HG02840 (cell line): ENCODE results near the gene MRC1.
"Not testable (repeated sequence)": the region's sequence is repeated elsewhere in the genome, so short reads cannot be mapped to it uniquely, and the experiment has no call there.

Experiments
- ATAC-seq: cut with Tn5 transposase; IDR thresholded peaks from one replicate; pipeline ENCODE4 v1.9.1; 2021; ENCODE audit warnings: mild to moderate bottlenecking, moderate library complexity, moderate number of reproducible peaks; ENCODE audit not compliant: unreplicated experiment, low FRiP score

The MRC1 gene

DNA sequence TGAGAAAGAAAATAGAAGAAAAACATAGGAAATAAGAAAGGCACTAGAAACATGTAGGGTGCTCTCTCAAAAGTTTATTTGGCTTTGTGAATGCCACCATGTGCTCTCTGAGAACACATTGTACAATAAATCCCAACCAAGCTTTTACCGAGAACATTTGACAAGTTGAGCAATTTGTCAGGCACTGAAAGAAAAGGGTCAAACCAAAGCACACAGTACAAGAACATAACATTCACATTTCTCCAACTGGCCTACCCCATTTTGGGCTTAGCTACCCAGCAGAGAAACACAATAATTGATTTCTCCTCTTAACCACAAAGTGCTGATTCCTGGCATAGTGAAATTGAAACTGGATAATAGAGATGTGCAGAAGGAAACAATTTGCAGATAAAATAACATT is 73.4 kb downstream of the MRC1 start:
- no peak for ATAC-seq

DNA sequence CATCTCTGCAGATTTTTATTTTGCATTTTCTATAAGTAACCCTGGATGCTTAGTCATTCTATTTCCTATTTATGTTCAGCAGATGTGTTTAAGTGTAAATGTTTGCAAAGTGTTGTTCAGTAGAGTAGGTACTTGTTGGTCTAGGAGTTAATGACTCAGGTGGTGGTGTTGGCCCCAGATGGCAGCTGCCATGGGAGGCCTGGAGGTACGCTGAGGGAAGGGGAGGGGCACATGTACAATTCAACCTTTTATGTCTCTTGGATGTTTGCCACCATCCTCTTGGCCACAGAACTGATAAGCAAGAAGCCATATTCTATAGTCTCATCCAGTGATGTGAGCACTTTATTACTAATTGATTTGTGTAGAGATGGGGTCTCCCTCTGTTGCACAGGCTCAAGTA is 74.5 kb downstream of the MRC1 start:
- ATAC-seq: no peak

DNA sequence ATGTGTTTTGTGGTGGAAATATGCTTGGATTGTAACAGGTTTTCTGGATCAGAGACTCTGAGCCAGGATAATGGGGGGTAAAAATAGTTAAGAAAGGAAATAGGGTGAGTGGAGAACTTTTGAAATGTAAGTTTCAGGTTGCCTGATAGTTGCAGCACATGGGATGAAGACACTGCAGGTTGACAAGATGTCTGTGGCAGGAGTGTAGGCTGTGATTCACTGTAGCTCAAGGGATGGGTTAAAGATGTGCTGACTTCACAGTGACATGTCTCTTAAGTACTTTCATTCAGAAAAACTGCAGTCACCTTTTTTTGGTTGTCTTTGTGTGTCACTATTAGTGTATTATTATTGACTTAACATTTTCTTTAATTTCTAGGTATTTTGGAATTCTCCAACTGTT is 79.0 kb downstream of the MRC1 start:
- no peak for ATAC-seq

DNA sequence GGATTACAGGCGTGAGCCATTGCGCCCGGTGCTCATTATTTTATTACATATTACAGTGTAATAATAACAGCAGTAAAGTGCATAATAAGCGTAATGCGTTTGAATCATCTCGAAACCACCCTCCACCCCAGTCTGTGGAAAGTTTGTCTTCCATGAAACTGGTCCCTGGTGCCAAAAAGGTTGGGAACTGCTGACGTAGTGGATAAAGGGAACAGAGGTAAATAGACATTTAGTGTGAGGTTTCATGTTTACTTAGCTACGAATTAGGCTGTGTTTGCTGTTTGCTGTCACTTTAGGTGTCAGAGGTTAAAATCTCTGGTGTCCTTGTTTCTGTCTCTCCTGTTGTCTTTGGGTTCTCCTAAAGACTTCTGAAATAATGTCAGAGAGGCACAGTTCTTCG is 82.3 kb downstream of the MRC1 start:
- ATAC-seq: no peak

DNA sequence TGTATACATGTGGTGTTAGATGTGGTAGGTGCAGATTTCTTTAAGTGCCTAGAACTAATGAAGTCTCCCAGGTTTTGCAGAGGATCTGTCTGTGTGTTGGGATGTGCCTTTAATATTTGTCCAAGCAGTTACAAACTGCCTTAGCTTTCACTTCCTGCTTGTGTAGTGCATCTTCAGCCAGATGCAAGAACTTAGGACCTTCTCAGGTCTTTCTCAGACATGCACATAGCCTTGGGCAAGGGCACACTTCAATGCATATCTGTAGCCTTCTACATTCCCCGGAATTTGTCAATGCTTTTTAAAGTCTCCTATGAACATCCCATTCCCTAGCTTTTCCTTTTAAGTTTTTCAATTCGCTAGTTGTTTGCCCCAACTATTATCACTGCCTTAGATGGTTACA is 95.4 kb downstream of the MRC1 start:
- ATAC-seq: no peak

DNA sequence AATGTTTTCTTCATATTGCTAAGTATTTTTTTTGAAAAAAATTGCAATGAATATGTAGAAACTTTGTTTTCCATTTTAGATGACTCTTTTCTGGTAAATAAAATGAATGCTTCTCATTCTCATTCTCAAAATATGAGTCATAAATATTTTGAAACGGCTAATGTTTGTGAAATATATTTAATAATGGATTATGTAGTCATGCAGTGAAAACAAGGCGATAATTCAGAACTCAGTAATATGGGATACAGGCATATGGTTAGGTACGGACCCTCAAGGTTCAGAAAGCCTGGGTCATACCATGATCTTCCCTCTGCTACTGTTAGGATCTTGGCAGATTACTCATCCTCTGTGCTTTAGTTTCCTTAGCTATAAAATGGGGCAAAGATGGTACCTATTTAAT is 96.3 kb downstream of the MRC1 start:
- no peak for ATAC-seq

DNA sequence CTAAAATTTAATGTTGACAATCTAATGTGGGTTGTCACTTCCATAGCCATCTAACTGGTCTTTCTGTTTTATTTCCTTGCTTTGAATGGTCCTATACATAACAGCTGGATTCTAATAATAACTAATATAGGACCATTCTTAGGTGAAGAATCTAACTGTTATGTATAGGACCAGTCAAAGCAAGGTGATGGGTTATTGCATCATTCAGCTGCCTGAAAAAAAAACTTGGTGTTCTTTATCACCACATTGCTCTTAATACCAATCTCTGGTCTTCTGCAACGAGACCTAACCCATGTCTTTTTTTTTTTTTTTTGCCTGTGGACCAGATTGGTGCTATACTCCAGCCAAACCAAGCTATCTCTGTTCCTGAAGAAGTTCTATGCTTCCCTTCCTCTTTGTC is 96.9 kb downstream of the MRC1 start:
- ATAC-seq: no peak

DNA sequence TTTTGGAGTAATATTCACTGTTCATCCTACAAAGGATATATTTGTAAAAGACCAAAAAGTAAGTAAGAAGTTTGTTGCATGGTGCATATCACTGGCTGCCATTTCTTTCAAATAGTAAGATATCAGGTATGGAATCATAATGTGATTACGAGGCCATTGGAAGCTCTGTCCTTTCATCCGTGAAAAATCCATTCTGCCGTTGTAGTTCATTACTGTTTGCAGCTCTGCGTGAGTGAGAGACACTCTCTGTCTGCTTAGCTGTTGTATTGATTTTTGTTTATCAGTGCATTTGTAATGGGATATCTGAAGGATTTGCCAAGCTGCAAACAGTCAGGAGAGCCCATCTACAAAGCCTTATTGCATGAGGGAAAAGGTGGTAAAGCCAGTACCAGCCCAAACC is 98.5 kb downstream of the MRC1 start:
- no peak for ATAC-seq

DNA sequence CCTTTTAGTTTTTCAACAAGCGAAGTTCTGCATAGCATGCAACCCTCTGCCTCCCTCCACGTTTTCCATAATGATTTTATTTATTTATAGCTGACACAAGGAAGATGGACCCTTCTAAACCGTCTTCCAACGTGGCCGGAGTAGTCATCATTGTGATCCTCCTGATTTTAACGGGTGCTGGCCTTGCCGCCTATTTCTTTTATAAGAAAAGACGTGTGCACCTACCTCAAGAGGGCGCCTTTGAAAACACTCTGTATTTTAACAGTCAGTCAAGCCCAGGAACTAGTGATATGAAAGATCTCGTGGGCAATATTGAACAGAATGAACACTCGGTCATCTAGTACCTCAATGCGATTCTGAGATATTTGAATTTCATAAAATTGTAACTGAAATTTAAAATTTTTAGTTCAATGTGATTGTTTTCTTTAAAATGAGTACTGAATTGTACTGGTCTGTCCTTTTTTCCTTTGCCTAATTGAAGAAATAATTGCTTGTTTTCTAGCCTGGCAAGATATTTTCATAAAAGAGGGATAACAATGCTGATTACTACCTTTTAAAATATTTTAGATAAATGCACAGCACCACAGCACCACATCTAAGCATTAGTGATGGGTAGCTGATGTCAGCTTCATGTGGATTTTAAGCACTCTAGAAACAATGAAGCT is 101.1 kb downstream of the MRC1 start:
- no peak for ATAC-seq

DNA sequence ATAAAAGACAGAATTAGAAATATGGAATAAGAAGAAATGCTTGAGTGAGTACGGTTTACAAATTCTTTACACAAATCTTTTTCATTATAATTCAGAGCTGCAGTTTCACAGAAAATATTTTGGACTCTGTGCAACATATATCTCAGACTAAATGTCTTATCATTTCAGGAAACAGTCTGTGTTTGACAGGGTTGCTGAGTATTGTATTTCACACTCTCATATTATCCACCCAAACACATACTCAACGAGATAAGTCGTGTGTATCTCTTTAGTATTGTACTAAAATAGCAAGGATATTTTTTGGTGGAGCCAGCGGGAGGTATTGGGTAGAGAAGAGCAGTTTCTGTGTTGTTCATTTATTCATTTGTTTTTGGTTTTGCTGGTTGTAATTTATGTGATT is 103.6 kb downstream of the MRC1 start:
- ATAC-seq: no peak

DNA sequence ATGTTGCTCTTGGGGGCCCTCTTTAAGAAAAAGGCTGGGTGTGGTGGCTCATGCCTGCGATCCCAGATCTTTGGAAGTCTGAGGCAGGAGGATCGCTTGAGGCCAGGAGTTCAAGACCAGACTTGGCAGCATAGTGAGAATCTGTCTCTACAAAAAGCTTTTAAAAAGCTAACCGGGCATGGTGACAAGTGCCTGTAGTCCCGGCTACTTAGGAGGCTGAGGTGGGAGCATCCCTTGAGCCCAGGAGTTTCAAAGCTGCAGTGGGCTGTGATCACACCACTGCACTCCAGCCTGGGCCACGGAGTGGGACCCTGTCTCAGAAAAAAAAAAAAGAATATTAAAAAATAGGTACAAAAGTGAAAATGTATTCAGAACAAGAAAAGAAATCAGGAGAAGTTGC is 104.5 kb downstream of the MRC1 start:
- ATAC-seq: no peak

DNA sequence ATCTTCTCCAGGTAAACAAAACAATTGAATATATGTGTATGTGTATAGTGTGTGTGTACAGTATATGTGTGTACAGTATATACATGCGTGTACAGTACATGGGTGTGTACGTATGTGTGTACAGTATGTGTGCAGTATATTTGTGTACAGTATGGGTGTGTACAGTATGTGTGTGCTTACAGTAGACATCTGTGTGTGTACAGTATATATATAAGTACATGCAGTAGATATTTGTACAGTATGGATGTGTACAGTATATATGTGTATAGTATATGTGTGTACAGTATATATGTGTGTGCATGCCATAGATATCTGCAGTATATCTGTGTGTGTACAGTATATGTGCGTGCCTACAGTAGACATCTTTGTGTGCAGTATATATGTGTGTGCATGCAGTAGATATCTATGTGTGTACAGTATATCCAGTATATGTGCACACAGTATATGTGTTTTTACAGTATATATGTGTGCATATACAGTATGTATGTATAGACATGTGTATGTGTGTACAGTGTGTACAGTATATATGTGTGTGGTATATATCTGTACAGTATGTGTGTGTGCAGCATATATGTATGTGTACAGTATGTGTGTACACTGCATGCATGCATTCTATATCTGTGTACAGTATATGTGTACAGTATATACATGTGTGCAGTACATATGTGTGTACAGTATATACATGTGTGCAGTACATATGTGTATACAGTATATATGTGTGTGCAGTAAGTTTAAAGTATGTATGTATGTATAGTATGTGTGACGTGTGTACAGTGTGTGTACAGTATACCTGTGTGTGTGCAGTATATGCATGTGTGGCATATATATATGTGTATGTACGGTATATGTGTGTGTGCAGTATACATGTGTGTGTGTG is 105.3 kb downstream of the MRC1 start:
- ATAC-seq: no peak

DNA sequence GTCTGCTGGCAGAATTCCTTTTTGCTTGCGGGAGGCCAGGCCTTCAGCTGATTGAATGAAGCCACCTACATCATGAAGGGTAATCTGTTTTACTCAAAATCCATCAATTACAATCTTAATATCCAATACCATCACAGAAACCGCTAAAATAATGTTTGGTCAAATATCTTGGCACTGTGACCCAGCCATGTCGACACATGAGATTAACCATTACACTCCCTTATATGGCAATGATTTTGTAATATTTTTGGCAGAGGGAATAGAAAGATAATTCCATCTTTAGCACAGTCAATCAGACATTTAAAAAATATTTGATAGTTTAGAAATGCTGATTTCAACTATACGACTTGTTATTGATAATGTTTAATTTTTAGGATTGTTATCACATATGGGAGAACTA is 106.0 kb downstream of the MRC1 start:
- ATAC-seq: no peak

DNA sequence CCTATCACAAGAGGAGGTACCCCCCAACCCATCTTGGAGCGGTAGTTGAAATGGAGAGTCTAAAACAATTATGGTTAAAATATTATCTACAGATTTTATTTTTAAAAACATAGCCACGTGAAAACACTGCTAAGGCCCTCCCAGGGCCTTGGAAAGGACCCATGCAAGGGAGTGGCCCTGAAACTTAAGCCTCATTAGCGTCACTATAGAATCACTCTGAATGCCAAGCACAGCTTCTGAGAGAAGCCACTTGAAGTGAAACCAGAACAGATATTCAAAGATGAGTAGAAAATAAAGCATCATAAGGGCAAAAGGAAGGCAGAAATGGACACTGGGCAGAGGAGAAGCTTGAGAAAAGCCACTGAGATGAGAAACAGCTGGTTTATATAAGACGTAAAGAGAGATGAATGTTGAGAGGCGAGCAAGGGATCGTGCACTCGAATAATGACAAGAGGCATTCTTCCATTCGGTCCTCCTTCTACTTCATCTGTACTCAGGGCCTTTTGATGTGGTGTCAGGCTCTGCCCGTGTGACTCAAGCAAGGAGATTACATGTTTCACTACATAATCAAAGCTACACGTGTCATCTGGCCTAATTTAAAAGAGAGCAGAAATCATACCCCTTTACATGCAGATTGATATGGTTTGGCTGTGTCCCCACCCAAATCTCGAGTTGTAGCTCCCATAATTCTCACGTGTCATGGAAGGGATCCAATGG is 109.2 kb downstream of the MRC1 start:
- no peak for ATAC-seq

DNA sequence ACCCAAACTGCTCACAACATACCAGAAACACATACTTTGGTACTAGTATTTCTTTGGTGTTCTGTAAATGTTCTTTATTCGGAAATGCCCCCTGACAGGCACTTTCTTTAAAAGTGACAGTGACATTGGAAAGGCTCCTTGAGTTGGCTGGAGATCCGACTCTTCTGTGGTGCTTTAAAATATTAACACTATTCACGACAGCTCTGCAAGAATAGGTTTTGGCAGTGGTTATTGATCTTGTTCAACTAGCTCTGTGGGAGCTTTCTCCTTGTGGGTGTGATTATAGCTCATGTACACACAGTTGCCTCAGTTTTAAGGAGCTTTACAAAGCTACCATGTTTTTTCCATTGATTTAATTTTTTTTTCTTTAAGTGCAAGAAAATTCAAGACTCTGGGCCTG is 112.2 kb downstream of the MRC1 start:
- no peak for ATAC-seq

DNA sequence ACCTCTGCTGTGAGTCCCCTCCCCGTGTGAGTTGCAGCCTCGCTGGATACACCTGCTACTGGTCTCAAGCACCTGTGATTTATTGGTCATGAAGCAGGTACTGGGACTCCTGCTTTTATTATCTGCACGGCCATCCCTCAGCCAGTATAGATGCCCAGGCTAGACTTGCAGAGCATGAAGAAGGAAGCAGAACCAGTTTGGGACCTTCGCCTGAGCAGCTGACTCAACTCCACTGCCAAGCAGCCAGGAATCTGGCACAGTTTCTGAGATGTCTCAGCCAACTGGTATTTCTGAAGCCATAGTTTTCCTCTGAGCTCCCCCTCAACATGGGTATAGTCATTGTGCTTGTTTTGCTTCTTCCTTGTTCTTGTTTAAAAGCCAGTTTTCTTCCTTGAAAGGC is 114.6 kb downstream of the MRC1 start:
- no peak for ATAC-seq

DNA sequence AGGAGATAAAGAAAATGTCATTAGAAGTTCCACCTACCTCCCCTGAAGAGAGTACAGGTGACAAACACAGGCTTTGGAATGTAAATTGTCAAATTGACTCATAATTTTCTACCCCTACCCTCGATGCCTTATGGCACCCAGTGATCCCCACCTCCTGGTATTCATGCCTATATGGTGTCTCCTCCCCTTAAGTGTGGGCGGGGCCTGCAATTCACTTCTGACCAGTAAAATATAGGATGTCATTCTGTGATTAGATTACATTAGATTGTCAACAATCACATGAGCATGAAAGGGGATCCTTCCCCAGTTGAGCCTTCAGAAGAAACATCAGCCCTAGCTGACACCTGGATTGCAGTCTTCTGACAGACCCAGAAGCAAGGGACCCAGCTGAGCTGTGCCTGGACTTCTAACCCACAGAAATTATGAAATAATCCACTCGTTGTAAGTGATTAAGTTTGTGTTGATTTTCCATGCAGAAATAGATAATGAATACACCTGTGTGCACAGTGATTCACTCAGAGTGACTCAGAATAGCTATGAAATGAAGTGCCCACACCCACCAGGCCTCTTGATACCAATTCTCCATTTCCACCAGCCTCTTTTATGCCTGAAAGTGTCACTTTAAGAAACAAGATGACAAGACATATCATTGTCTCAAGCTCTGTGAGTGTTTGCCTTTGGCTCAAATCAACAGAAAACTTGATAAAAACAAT is 134.0 kb downstream of the MRC1 start:
- ATAC-seq: no peak

DNA sequence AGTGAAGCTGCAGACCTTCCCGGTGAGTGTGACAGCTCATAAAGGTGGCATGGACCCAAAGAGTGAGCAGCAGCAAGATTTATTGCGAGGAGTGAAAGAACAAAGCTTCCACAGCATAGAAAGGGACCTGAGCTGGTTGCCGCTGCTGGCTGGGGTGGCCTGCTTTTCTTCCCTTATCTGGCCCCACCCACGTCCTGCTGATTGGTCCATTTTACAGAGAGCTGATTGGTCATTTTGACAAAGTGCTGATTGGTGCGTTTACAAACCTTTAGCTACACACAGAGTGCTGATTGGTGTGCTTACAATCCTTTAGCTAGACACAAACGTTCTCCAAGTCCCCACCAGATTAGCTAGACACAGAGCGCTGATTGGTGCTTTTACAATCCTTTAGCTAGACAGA is 141.1 kb downstream of the MRC1 start:
- not testable (repeated sequence) for ATAC-seq

DNA sequence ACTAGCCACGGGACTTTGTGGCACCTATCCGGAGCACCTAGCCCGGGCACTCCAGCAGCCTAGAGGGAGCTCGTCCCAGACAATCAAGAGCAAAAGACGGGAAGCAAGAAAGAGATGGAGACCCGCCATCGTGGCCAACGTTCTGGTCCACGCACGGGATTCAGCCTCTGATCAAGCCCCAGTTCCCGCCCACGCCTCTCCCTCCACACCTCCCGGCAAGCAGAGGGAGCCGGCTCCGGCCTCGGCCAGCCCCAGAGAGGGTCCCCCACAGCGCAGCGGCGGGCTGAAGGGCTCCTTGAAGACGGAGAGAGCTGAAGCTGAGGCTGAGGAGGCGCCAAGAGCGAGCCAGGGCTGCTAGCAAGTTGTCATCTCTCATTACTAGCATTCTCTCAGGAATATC is 141.6 kb downstream of the MRC1 start:
- no peak for ATAC-seq

DNA sequence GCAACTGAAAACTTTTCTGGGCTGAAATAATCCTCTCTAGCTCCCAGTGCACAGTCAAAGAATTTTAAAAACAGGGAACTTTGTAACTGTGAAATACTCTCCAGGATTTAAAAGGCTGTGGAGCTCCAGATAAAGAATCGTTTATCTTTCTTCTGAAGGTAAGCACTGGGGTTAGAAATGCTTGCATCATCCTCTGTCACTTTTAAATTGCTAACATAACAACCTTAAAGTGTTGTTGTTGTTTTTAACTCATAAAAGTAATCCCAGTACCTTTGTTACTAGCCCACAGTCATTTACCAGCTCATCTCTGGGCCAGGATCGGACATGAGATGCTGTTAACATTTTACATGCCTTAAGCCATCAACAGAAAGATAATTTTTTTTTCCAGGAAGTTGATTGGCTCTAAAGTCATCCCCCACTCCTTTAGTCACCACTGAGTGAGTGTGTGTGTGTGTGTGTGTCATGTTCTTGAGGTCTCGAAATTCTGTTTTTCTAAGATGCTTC is 142.8 kb downstream of the MRC1 start, which contains the start of gene SLC39A12:
Gene SLC39A12, plus strand, starts transcription at position 51 of the 504 bp plus-strand sequence. CDS start 1,359 bp downstream, outside the sequence.
- ATAC-seq: no peak
